A673 (cell line): ENCODE results near the gene PDE6G.

Source experiments
- EZH2 ChIP-seq: fragments of 200-600 bp; sonication (generic); IDR thresholded peaks from 2 replicates; pipeline ENCODE4 v1.6.1; 2017; ENCODE audit warnings: borderline replicate concordance, low read depth, mild to moderate bottlenecking, mixed read lengths, antibody characterized with exemption, low read length; ENCODE audit not compliant: poor library complexity, severe bottlenecking
- TF ChIP-seq, protein P1 (sequence below): fragments of 300-800, 200-600 bp; sonication (generic); conservative IDR thresholded peaks from 2 replicates; pipeline ENCODE4 v1.5.1; 2017; ENCODE audit warnings: low read depth, mild to moderate bottlenecking, antibody characterized with exemption, low read length, moderate library complexity, mixed read lengths

DNA sequence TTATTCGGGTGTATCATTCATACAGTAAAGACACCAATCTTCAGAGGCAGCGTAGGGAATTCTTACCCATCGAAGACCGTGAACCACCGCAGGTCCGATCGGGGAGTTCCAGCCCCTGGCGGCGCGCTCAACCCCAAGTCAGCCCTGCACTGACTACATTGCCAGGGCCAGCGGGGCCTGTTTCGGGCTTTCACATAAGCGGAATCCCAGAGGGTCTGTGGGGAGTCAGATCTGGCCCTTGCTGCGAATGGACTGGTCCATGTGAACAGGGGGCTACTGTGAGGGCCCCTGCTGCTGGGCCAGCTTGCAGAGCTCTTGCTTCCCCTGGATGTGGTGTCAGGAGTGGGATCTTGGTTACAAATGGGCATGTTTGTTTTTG lies 7.6 kb downstream of the PDE6G start:
- TF ChIP-seq, protein P1, sequence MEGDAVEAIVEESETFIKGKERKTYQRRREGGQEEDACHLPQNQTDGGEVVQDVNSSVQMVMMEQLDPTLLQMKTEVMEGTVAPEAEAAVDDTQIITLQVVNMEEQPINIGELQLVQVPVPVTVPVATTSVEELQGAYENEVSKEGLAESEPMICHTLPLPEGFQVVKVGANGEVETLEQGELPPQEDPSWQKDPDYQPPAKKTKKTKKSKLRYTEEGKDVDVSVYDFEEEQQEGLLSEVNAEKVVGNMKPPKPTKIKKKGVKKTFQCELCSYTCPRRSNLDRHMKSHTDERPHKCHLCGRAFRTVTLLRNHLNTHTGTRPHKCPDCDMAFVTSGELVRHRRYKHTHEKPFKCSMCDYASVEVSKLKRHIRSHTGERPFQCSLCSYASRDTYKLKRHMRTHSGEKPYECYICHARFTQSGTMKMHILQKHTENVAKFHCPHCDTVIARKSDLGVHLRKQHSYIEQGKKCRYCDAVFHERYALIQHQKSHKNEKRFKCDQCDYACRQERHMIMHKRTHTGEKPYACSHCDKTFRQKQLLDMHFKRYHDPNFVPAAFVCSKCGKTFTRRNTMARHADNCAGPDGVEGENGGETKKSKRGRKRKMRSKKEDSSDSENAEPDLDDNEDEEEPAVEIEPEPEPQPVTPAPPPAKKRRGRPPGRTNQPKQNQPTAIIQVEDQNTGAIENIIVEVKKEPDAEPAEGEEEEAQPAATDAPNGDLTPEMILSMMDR = no peak
- no peak for TF ChIP-seq EZH2
